MV-4-11 (cell line): ENCODE data around the gene EPAS1.

ENCODE experiments used
- DNase-seq: peaks from one replicate; lab custom pipeline; 2025; lab: John Stamatoyannopoulos, UW

EPAS1 gene

GRCh38 chr2:46323730-46324129 lies 26.5 kb downstream of the EPAS1 start:
- no peak for DNase-seq

- DNase-seq: no peak
Measured at GRCh38 chr2:46325182-46325928, 28.1 kb downstream of the EPAS1 start.

- DNase-seq: no peak
Measured at GRCh38 chr2:46326231-46326980, 29.2 kb downstream of the EPAS1 start.

- no peak for DNase-seq
Measured at GRCh38 chr2:46327627-46328026, 30.4 kb downstream of the EPAS1 start.

GRCh38 chr2:46328291-46328690 lies 31.1 kb downstream of the EPAS1 start:
- peak; percentile 4 for DNase-seq

GRCh38 chr2:46328829-46329228 lies 31.6 kb downstream of the EPAS1 start:
- no peak for DNase-seq

GRCh38 chr2:46329340-46329739 lies 32.1 kb downstream of the EPAS1 start:
- no peak for DNase-seq

- DNase-seq: peak; percentile 81
Measured at GRCh38 chr2:46329803-46330775, 32.9 kb downstream of the EPAS1 start.

- DNase-seq: no peak
Measured at GRCh38 chr2:46331109-46331766, 34.0 kb downstream of the EPAS1 start.

GRCh38 chr2:46332686-46333281 lies 35.6 kb downstream of the EPAS1 start:
- DNase-seq: no peak

GRCh38 chr2:46333912-46334311 lies 36.7 kb downstream of the EPAS1 start:
- no peak for DNase-seq

- DNase-seq: no peak
Measured at GRCh38 chr2:46334389-46335271, 37.4 kb downstream of the EPAS1 start.

GRCh38 chr2:46335391-46336282 lies 38.4 kb downstream of the EPAS1 start:
- no peak for DNase-seq

GRCh38 chr2:46336283-46336959 lies 39.2 kb downstream of the EPAS1 start:
- no peak for DNase-seq

- DNase-seq: no peak
Measured at GRCh38 chr2:46337208-46337994, 40.2 kb downstream of the EPAS1 start.

GRCh38 chr2:46338674-46339073 lies 41.5 kb downstream of the EPAS1 start:
- no peak for DNase-seq

- no peak for DNase-seq
Measured at GRCh38 chr2:46339200-46339599, 42.0 kb downstream of the EPAS1 start.
